Gastrocnemius medialis (tissue), 4 donors: ENCODE data around the gene GTPBP4. TPM values are rescaled to one million over a fixed set of nuclear protein-coding genes. Genes with fewer than 3 reads are reported as not detected.
A peak's percentile ranks its signal among the peaks of the same experiment; 100 is the strongest.

Source experiments
- ATAC-seq, 2 donors: fragments of 150-250 bp; one replicate each; pipeline ENCODE4 v1.9.1; 2016
- DNase-seq, 2 donors: peaks; one replicate each; pipeline ENCODE4 v3.0.0-alpha.2; 2019
- H3K27ac ChIP-seq, 4 donors: fragments of 200-600 bp; sonication (generic); 1 replicate in 1 of 4; 2 replicates in 3 of 4; pipeline ENCODE4 v1.5.1; 2016 to 2018; ENCODE audit warnings: mild to moderate bottlenecking in 2 of 4, moderate library complexity in 1 of 4
- H3K27me3 ChIP-seq, 3 donors: fragments of 200-600 bp; sonication (generic) in 2 of 3; 1 replicate in 1 of 3; 2 replicates in 2 of 3; pipeline versions ENCODE4 v1.5.1 to v1.6.0; 2016 to 2019; ENCODE audit warnings: mild to moderate bottlenecking in 1 of 3, moderate library complexity in 1 of 3
- H3K36me3 ChIP-seq, 2 donors: fragments of 200-600 bp; sonication (generic) in 1 of 2; one replicate each; pipeline ENCODE4 v1.5.1; 2017 to 2018
- H3K4me1 ChIP-seq, 2 donors: fragments of 200-600 bp; sonication (generic) in 1 of 2; one replicate each; pipeline ENCODE4 v1.5.1; 2016 to 2017; ENCODE audit warnings: mild to moderate bottlenecking in 2 of 2
- H3K4me3 ChIP-seq, 4 donors: fragments of 200-600 bp; sonication (generic) in 3 of 4; 1 replicate in 1 of 4; 2 replicates in 3 of 4; pipeline ENCODE4 v1.5.1; 2016 to 2019; ENCODE audit warnings: mild to moderate bottlenecking in 2 of 4
- H3K9me3 ChIP-seq, 3 donors: fragments of 200-600 bp; sonication (generic) in 2 of 3; 1 replicate in 1 of 3; 2 replicates in 2 of 3; pipeline ENCODE4 v1.5.1; 2016 to 2019
- POLR2A ChIP-seq, 2 donors: fragments of 450-650 bp; IDR thresholded peaks; one replicate each; pipeline ENCODE4 v1.6.1; 2017; ENCODE audit warnings: antibody characterized with exemption in 2 of 2, mild to moderate bottlenecking in 2 of 2, moderate library complexity in 2 of 2
- in situ Hi-C, 4 donors: fragments of 200-750 bp; cut with MboI; loops; one replicate each; pipeline versions ENCODE4 v1.15.0 to v1.8.0; 2017; ENCODE audit warnings: low sequenced_read_pairs in 4 of 4
- intact Hi-C: fragments of 100-400 bp; cut with DNase I; formaldehyde crosslinking; loops from one replicate; pipeline ENCODE4 v1.15.1; 2023; ENCODE audit warnings: low total_unique reads
- total RNA-seq, 4 donors: library from RNA; depleted of rRNA; stranded (reverse); fragments of >200 nt; gene quantifications; one replicate each; pipeline versions ENCODE4 v1.1.0 to v1.2.3, GENCODE V29; 2016
- TF ChIP-seq, protein P1 (sequence below), 5 experiments: fragments of 450-650 bp in 3 of 5; fragments of 200-600 bp in 2 of 5; sonication (generic) in 2 of 5; IDR thresholded peaks in 4 of 5; conservative IDR thresholded peaks in 1 of 5; 1 replicate in 4 of 5; 2 replicates in 1 of 5; pipeline ENCODE4 v1.5.1; 2016 to 2019; ENCODE audit warnings: antibody characterized with exemption in 5 of 5, mild to moderate bottlenecking in 3 of 5, moderate library complexity in 3 of 5

The GTPBP4 gene
- total RNA-seq, 4 donors from 2014 or later: 34.7 to 51.5 (median 38.5) TPM

DNA sequence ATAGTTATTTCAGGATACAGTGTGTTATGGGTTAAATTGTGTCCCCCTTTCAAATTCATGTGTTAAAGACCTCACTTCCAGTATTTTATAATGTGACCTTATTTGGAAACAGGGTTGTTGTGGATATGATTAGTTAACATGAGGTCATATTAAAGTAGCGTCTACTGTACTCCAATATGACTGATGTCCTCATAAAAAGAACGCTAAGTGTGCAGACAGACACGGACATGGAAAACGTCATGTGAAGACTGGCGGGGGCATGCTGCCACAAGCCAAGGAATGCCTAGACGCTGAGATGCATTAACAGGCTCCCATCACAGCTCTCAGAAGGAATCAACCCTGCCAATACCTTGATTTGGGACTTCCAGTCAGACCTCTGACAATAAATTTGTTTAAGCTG, 66.5 kb downstream of the GTPBP4 start:
- no peaks in the 10 kb centered on the region for H3K27me3 ChIP-seq
- TF ChIP-seq, protein P1, sequence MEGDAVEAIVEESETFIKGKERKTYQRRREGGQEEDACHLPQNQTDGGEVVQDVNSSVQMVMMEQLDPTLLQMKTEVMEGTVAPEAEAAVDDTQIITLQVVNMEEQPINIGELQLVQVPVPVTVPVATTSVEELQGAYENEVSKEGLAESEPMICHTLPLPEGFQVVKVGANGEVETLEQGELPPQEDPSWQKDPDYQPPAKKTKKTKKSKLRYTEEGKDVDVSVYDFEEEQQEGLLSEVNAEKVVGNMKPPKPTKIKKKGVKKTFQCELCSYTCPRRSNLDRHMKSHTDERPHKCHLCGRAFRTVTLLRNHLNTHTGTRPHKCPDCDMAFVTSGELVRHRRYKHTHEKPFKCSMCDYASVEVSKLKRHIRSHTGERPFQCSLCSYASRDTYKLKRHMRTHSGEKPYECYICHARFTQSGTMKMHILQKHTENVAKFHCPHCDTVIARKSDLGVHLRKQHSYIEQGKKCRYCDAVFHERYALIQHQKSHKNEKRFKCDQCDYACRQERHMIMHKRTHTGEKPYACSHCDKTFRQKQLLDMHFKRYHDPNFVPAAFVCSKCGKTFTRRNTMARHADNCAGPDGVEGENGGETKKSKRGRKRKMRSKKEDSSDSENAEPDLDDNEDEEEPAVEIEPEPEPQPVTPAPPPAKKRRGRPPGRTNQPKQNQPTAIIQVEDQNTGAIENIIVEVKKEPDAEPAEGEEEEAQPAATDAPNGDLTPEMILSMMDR (IDR thresholded peaks at IDR 0.05 in 4 of 5, conservative IDR thresholded peaks at IDR 0.05 in 1 of 5): no peak
- no peak for TF ChIP-seq POLR2A (IDR thresholded peaks at IDR 0.05)
- DNase-seq: no peak
- no peak for ATAC-seq
- peaks cover 62 to 65% of the 10 kb centered on the region in 2 donors for H3K4me1 ChIP-seq
- peak overlapping the region; percentile 3 to 100 (median 97) for H3K27ac ChIP-seq
- in situ Hi-C loops: loop anchor here in 1 of 4 donors (10.0 kb wide), 1 partner anchor 120 kb away; the partner anchor contains the start of gene LARP4B
- no peaks in the 10 kb centered on the region for H3K9me3 ChIP-seq
- peak overlapping the region in 1 of 4 donors; percentile 99 for H3K4me3 ChIP-seq
- H3K36me3 ChIP-seq: peaks cover 0 to 21% of the 10 kb centered on the region in 2 donors
- intact Hi-C loops: no loop called here

DNA sequence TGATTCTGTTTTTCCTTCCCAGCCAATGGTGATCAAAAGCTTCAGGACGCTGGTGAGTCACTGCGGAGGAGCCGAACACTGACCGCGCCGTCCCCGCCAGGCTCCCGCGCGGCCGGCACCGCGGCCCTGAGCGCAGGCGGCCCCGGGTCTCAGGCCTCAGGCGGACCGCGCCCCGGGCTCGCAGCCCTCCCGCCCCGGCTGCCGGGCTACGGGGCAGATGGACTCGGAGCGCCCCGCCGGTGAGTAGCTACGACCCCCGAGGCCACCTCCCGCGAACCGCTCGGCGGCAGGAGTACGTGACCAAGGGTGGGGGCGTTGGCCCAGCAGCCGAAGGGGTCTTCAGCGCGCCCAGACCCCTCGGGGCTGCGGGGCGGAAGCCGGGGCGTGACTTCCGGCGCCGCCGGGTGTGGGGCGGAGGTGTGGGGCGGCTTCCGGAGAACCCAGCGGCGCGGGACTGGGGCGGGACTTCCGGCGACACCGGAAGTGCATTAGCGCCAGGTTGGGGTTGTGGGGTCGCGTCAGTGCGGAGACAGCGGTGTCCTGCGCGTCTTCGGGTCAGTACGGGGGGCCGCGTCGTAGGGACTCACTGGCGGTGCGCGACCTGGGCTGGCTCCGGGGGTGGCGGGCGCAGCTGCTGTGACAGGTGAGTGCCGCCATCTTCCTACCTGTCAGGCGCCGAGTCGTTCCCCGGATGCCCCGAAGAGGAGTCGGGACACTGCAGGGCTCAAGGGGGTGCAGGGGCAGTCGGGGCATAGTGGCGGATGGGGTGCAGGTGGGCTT, 68.3 kb downstream of the GTPBP4 start, which contains the start of gene WDR37:
Gene WDR37 (plus strand): TSS at position 60 of the 780 bp plus-strand sequence. CDS start 15,771 bp downstream, outside the sequence.
- ATAC-seq (peak; percentile 88 to 95), DNase-seq (peak; percentile 76 to 86)
- peak within 1 kb of the TSS; percentile 96 to 100 (median 98) for H3K27ac ChIP-seq
- intact Hi-C loops (loop anchor here (1.0 kb wide), 2 partner anchors 68 to 125 kb away; partner anchors contain the start of genes GTPBP4 and LARP4B), in situ Hi-C loops (loop anchor here in 1 of 4 donors (10.0 kb wide), 1 partner anchor 122 kb away; the partner anchor contains the start of gene LARP4B)
- peaks cover 0 to 21% of the 10 kb centered on the region in 2 donors for H3K36me3 ChIP-seq
- H3K27me3 ChIP-seq: no peaks in the 10 kb centered on the region
- H3K9me3 ChIP-seq: no peaks in the 10 kb centered on the region
- TF ChIP-seq, protein P1 (IDR thresholded peaks at IDR 0.05 in 4 of 5, conservative IDR thresholded peaks at IDR 0.05 in 1 of 5): peak in 1 of 5 experiments; percentile 10
- TF ChIP-seq POLR2A (IDR thresholded peaks at IDR 0.05): peak; percentile 90 to 92
- H3K4me1 ChIP-seq: peaks cover 61 to 62% of the 10 kb centered on the region in 2 donors
- H3K4me3 ChIP-seq: peak within 1 kb of the TSS; percentile 84 to 99 (median 98)

DNA sequence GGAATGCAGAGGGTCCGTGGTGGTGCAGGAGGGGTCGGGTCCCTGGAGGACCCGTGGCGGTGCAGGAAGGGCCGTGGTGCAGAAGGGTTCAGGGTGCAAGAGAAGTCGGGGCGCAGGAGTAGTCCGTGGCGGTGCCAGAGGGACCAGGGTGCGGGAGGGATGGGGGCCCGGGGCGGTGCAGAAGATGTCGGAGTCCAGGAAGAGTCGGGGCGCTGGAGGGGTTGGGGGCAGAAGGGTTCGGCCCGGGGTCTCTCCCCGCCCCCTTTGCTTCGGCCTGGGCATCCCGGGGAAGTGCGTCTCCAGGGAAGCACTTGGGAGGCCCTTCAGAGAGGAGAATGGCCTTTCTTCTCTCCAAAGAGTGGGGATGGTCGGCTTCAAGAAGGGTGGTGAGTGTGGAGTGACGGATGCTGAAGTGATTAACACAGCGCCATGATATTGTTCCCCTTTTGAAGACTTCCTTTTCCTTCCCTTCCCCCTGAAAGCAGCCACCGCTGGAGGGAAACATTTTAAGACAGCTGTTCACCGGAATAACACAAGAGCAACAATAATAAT, 68.9 kb downstream of the GTPBP4 start:
- Histone ChIP-seq H3K9me3 (no peaks in the 10 kb centered on the region), H3K27ac (peak overlapping the region; percentile 96 to 100 (median 98)), H3K4me3 (peak overlapping the region; percentile 84 to 99 (median 98)), H3K36me3 (peaks cover 0 to 18% of the 10 kb centered on the region in 2 donors), H3K4me1 (peaks cover 54 to 67% of the 10 kb centered on the region in 2 donors), H3K27me3 (no peaks in the 10 kb centered on the region)
- no peak for TF ChIP-seq POLR2A (IDR thresholded peaks at IDR 0.05)
- TF ChIP-seq, protein P1 (IDR thresholded peaks at IDR 0.05 in 4 of 5, conservative IDR thresholded peaks at IDR 0.05 in 1 of 5): no peak
- in situ Hi-C loops (loop anchor here in 1 of 4 donors (10.0 kb wide), 1 partner anchor 122 kb away; the partner anchor contains the start of gene LARP4B), intact Hi-C loops (no loop called here)
- ATAC-seq (peak in 1 of 2 donors; percentile 2), DNase-seq (no peak)

DNA sequence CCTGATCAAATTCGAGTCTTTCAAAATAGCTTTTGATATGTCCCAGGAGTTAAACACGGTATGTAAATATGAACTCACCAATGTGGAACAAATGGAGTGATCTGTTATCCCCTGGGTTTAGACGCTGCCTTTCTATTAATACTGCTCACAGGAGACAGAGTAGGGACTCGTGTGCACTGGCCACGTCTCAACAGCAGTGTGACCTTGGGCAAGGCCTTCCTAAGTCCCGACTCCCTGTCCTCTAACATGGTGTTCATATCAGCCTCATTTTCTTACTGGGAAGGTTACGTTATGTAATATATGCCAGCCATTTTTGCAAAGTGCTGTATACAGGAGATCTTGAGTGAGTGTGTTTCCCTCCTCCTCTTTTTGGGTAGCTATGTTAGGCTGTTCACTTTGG, 69.8 kb downstream of the GTPBP4 start:
- DNase-seq (peak in 1 of 2 donors; percentile 55), ATAC-seq (peak in 1 of 2 donors; percentile 52)
- H3K36me3 ChIP-seq: peaks cover 0 to 9% of the 10 kb centered on the region in 2 donors
- H3K27me3 ChIP-seq: no peaks in the 10 kb centered on the region
- TF ChIP-seq, protein P1 (IDR thresholded peaks at IDR 0.05 in 4 of 5, conservative IDR thresholded peaks at IDR 0.05 in 1 of 5): no peak
- no peak for TF ChIP-seq POLR2A (IDR thresholded peaks at IDR 0.05)
- H3K4me3 ChIP-seq: peak overlapping the region in 2 of 4 donors; percentile 84 to 99
- in situ Hi-C loops: loop anchor here in 1 of 4 donors (10.0 kb wide), 1 partner anchor 123 kb away; the partner anchor contains the start of gene LARP4B
- H3K4me1 ChIP-seq: peaks cover 52 to 71% of the 10 kb centered on the region in 2 donors
- no peaks in the 10 kb centered on the region for H3K9me3 ChIP-seq
- peak overlapping the region; percentile 96 to 100 (median 98) for H3K27ac ChIP-seq
- intact Hi-C loops: no loop called here
